ENCODE measurements around the gene KYAT1.

GRCh38 chr9:128913995-128914772 is 32.4 kb upstream of the KYAT1 start:
- TF ChIP-seq, protein P1, sequence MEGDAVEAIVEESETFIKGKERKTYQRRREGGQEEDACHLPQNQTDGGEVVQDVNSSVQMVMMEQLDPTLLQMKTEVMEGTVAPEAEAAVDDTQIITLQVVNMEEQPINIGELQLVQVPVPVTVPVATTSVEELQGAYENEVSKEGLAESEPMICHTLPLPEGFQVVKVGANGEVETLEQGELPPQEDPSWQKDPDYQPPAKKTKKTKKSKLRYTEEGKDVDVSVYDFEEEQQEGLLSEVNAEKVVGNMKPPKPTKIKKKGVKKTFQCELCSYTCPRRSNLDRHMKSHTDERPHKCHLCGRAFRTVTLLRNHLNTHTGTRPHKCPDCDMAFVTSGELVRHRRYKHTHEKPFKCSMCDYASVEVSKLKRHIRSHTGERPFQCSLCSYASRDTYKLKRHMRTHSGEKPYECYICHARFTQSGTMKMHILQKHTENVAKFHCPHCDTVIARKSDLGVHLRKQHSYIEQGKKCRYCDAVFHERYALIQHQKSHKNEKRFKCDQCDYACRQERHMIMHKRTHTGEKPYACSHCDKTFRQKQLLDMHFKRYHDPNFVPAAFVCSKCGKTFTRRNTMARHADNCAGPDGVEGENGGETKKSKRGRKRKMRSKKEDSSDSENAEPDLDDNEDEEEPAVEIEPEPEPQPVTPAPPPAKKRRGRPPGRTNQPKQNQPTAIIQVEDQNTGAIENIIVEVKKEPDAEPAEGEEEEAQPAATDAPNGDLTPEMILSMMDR (IDR thresholded peaks at IDR 0.05; ENCODE audit: borderline replicate concordance, extremely low read depth, low read length, poor library complexity, severe bottlenecking) = no peak
- TF ChIP-seq EZH2 (IDR thresholded peaks at IDR 0.05; ENCODE audit: borderline replicate concordance, low read depth, low read length, severe bottlenecking) = no peak

All from DND-41 (cell line).